VCaP (cell line): ENCODE measurements around the gene USF1.

ENCODE experiments used
- H3K27ac ChIP-seq: fragments of 450-650 bp; 2 replicates; pipeline ENCODE4 v1.5.1; 2017
- TF ChIP-seq, protein P1 (sequence below): fragments of 450-650 bp; conservative IDR thresholded peaks from 2 replicates; pipeline ENCODE4 v1.5.1; 2017; ENCODE audit warnings: mild to moderate bottlenecking, moderate library complexity

Gene USF1, protein sequence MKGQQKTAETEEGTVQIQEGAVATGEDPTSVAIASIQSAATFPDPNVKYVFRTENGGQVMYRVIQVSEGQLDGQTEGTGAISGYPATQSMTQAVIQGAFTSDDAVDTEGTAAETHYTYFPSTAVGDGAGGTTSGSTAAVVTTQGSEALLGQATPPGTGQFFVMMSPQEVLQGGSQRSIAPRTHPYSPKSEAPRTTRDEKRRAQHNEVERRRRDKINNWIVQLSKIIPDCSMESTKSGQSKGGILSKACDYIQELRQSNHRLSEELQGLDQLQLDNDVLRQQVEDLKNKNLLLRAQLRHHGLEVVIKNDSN

DNA sequence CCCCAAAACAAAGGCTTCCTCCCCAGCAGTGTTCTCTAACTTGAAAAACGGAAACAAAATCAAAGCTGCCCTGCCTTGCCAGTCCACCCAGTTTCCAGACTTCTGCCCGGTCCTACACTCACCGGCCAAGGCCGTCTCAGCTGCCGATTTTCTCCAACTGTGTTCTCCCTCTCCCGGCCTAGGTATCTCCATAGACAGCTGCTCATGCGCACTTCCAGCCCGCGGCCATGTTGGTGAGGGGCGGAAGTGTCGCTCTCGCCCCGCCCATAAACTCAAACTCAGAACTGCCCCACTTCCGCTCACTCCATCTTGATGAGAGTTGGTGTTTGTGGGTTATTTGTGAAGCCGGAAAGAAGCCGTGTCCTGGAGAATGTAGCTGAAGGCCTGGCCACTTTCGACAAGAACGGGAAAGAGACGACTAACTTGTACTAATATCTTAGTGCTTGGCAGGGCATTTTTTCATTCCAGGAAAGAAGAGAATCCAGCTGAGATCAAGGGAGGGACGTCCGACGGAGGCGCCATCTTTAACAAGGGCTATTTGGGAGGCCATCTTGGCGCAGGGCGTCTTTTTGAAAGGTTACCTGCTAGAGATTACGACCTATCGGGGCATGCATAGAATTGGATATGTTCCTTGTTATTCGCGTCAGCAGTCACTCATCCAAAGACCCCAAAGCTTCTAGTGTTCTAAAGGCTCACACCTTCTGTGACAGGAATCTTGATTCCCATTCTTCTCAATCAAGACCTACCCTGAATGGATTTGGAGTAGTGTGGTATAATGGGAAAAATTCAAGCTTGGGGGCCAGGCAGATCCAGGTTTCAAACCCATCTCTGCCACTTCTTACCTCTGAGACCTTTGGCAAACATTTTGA lies at the start of gene USF1:
Gene USF1, minus strand, starts transcription at position 242 of the 869 bp plus-strand sequence. CDS start 2,702 bp downstream, outside the sequence.
- TF ChIP-seq, protein P1, sequence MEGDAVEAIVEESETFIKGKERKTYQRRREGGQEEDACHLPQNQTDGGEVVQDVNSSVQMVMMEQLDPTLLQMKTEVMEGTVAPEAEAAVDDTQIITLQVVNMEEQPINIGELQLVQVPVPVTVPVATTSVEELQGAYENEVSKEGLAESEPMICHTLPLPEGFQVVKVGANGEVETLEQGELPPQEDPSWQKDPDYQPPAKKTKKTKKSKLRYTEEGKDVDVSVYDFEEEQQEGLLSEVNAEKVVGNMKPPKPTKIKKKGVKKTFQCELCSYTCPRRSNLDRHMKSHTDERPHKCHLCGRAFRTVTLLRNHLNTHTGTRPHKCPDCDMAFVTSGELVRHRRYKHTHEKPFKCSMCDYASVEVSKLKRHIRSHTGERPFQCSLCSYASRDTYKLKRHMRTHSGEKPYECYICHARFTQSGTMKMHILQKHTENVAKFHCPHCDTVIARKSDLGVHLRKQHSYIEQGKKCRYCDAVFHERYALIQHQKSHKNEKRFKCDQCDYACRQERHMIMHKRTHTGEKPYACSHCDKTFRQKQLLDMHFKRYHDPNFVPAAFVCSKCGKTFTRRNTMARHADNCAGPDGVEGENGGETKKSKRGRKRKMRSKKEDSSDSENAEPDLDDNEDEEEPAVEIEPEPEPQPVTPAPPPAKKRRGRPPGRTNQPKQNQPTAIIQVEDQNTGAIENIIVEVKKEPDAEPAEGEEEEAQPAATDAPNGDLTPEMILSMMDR: no peak
- H3K27ac ChIP-seq: peak within 1 kb of the TSS; percentile 94

DNA sequence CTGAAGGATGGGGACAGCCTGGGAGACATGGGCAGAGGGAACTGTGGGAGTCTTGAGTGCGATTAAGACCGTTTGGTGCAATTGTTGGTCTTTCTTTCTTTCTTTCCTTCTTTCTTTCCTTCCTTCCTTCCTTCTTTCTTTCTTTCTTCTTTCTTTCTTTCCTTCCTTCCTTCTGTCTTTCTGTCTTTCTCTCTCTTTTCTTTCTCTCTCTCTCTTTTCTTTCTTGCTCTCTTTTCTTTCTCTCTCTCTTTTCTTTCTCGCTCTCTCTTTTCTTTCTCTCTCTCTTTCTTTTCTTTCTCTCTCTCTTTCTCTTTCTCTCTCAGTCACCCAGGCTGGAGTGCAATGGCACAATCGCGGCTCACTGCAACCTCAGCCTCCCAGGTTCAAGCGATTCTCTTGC lies 49.5 kb upstream of the USF1 start:
- TF ChIP-seq, protein P1: no peak
- H3K27ac ChIP-seq: no peak overlapping the region

DNA sequence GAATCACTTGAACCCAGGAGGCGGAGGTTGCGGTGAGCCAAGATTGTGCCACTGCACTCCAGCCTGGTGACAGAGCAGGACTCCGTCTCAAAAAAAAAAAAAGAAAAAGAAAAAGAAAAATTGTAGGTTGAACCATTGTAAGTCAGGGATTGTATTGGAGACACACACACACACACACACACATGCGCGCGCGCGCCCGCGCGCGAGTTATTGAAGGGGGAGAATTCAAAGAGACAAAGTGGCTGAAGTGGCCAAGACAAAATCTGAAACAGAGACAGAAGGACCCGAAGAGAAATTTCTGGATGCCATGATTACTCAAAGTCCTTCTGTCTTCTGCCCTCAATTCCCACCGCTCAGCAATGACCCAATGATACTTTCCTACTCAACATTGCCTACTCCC lies 48.7 kb upstream of the USF1 start:
- no peak overlapping the region for H3K27ac ChIP-seq
- TF ChIP-seq, protein P1: no peak

DNA sequence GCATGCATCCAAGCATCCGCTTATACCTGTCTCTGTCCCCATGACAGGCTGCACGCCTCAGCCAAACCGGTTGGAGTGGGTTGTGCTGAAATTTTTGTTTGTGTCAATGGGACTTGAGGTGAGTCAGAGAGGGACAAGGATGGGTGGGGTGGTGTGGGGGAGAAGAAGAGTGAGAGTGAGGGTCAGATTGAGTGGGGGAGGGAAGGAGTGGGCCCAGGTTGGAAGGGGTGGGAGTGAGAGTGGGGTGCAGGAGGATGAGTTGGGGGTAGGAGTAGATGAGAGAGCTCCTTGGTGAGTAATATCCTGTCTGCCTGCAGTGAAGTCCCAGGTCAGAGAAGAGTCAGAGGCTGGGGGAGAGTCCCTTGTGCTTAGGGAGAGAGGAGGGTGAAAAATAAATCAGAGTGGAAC lies 46.8 kb upstream of the USF1 start:
- TF ChIP-seq, protein P1: no peak
- no peak overlapping the region for H3K27ac ChIP-seq

DNA sequence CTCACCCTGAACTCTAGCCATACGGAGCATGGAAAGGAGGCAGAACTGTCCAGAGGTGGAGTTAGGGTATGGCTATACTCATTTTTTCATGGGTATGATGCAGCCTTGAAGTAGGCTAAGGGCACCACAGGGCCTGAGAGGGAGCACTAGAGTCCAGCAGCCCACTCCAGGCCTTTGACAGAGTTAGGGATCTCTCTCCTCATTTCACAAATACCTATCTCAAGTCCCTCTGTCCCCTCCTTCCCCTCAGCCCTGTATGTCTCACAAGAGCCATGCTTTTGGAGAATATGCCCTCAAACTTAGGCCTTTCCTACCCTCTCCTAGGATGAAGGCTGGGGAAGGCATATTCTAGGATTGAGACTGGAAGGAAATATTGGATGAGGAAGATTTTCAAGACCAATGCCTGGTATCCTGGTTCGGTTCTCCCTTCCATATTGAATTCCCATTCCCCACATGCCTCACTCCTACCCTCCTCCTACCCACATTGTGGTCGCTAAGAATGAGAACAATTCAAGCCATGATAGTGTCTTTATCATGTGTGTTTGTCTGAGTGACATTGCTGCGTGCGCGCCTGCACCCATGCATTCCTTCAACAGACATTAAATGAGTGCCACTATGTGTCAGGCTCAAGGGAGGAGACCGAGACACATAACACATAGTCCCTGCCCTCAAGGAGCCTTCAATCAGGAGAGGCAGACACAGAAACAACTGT lies 46.2 kb upstream of the USF1 start:
- TF ChIP-seq, protein P1: no peak
- H3K27ac ChIP-seq: no peak overlapping the region

DNA sequence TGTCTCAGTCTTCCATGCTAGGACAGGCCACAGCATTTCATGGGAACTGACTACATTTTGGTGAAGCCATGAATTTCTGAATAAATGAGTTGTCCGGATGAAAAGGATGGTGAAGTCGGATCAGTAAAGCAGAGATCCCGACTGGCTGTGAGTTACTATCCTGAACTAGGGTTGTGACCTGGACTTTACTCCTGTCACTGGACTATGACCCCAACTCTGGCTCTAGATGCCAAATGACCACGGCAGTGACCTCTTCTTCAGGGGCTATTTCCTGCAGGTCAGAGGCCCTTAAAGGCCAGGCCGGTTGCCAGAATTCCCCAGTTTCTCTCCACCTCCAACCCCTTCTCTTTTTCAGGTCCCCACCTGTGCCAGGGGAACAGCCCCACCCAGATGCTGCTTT lies 45.3 kb upstream of the USF1 start:
- H3K27ac ChIP-seq: no peak overlapping the region
- TF ChIP-seq, protein P1: no peak

DNA sequence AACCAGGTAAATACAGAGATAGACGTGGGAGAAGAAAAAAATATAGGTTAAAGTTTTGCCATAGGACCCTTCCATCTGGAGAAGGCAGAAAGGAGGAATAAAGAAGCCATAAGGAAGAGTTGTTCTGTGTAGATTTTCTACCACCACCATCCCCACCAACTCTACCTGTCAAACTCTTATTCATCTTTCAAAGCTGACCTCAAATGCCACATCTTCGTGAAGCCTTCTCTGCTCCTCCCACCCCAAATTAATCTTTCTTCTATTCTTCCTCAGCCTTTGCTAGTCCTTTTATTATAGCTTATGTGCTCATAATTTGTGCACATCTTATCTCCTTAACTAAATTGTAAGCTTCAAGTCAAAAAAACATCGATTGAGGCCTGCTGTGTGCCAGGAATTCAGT lies 44.8 kb upstream of the USF1 start:
- TF ChIP-seq, protein P1: no peak
- H3K27ac ChIP-seq: no peak overlapping the region
